CD4-positive, alpha-beta memory T cell (primary cell): ENCODE data around the gene GINM1. TPM values are rescaled to one million over a fixed set of nuclear protein-coding genes. Genes with fewer than 3 reads are reported as not detected.
A peak's percentile ranks its signal among the peaks of the same experiment; 100 is the strongest.

Experiments used
- CTCF ChIA-PET: fragments of 350-600 bp; sonication (Branson Sonifier 250); formaldehyde crosslinking; loops from one replicate; lab custom pipeline; 2021; ENCODE audit warnings: inconsistent platforms; ENCODE audit not compliant: partially characterized antibody; lab: Charles Lee
- POLR2A ChIA-PET: fragments of 350-600 bp; sonication (Branson Sonifier 250); formaldehyde crosslinking; loops from one replicate; lab custom pipeline; 2021; ENCODE audit not compliant: partially characterized antibody; lab: Charles Lee
- DNase-seq, 5 donors: peaks; one replicate each; pipeline versions ENCODE4 v3.0.0 to v3.0.0-alpha.2; 2020 to 2022; ENCODE audit warnings: mixed read lengths in 1 of 5
- H3K27ac ChIP-seq: one replicate; pipeline ENCODE4 v1.7.0; 2013; ENCODE audit warnings: low read depth, low read length
- H3K27me3 ChIP-seq: 2 replicates; pipeline ENCODE4 v1.7.0; 2013; ENCODE audit warnings: mild to moderate bottlenecking, low read length, moderate library complexity; ENCODE audit not compliant: insufficient read depth
- H3K36me3 ChIP-seq: 2 replicates; pipeline ENCODE4 v1.7.0; 2013; ENCODE audit warnings: mild to moderate bottlenecking, low read length, moderate library complexity; ENCODE audit not compliant: insufficient read depth
- H3K4me1 ChIP-seq: 2 replicates; pipeline ENCODE4 v1.7.0; 2013; ENCODE audit warnings: mild to moderate bottlenecking, low read length, moderate library complexity; ENCODE audit not compliant: insufficient read depth
- H3K4me3 ChIP-seq, 2 donors: one replicate each; pipeline ENCODE4 v1.7.0; 2013; ENCODE audit warnings: low read length in 2 of 2, mild to moderate bottlenecking in 1 of 2
- H3K9me3 ChIP-seq, 2 donors: one replicate each; pipeline ENCODE4 v1.7.0; 2013; ENCODE audit warnings: low read length in 2 of 2, control low read depth in 1 of 2; ENCODE audit not compliant: control insufficient read depth in 1 of 2
- H3K27ac Mint-ChIP-seq, 7 donors: one replicate each; pipeline ENCODE4 v1.8.0; 2020 to 2021; ENCODE audit warnings: mixed read lengths in 7 of 7, mild to moderate bottlenecking in 6 of 7, inconsistent platforms in 3 of 7, moderate library complexity in 3 of 7
- H3K27me3 Mint-ChIP-seq, 2 donors: one replicate each; pipeline ENCODE4 v1.8.0; 2020 to 2021; ENCODE audit warnings: mixed read lengths in 2 of 2
- H3K36me3 Mint-ChIP-seq, 2 donors: one replicate each; pipeline ENCODE4 v1.8.0; 2020 to 2021; ENCODE audit warnings: mixed read lengths in 2 of 2, inconsistent platforms in 1 of 2, mild to moderate bottlenecking in 1 of 2
- H3K4me1 Mint-ChIP-seq, 4 donors: one replicate each; pipeline ENCODE4 v1.8.0; 2020 to 2021; ENCODE audit warnings: mixed read lengths in 4 of 4, mild to moderate bottlenecking in 1 of 4
- H3K4me3 Mint-ChIP-seq, 8 donors: one replicate each; pipeline ENCODE4 v1.8.0; 2020 to 2021; ENCODE audit warnings: mixed read lengths in 8 of 8, mild to moderate bottlenecking in 7 of 8, moderate library complexity in 6 of 8, inconsistent platforms in 3 of 8
- H3K9me3 Mint-ChIP-seq, 8 donors: one replicate each; pipeline ENCODE4 v1.8.0; 2020 to 2021; ENCODE audit warnings: mixed read lengths in 8 of 8, mild to moderate bottlenecking in 5 of 8, inconsistent platforms in 3 of 8, moderate library complexity in 1 of 8
- intact Hi-C: fragments of 100-400 bp; cut with micrococcal nuclease; formaldehyde crosslinking; loops from one replicate; pipeline ENCODE4 v1.15.1; 2023
- polyA plus RNA-seq, 2 donors: library from polyadenylated mRNA; unstranded; fragments of 300-500 nt; fragmentation: Illumina TruSeq; gene quantifications; one replicate each; pipeline ENCODE4 v1.2.3, GENCODE V29; 2021
- total RNA-seq, 2 experiments: library from RNA; stranded (reverse); gene quantifications; one replicate each; pipeline ENCODE4 v1.2.3, GENCODE V29; 2021

The GINM1 gene
- total and polyA plus RNA-seq, 4 experiments from 2014 or later = 17.1 to 26.1 (median 20.8) TPM

- CTCF ChIA-PET = interaction anchor here (0.6 to 3.9 kb wide), 14 partner anchors 9 to 378 kb away, joined by 3 to 30 read pairs (median 4); partner anchors contain the start of genes GINM1, LATS1, PCMT1 and ZC3H12D
These were observed 20.3 kb upstream of the GINM1 start, which contains the start of gene PPIL4 for GRCh38 chr6:149545754-149546471. TSS of gene PPIL4 (minus strand) at chr6:149546043. CDS start at chr6:149546005, 38 bp downstream.

DNA sequence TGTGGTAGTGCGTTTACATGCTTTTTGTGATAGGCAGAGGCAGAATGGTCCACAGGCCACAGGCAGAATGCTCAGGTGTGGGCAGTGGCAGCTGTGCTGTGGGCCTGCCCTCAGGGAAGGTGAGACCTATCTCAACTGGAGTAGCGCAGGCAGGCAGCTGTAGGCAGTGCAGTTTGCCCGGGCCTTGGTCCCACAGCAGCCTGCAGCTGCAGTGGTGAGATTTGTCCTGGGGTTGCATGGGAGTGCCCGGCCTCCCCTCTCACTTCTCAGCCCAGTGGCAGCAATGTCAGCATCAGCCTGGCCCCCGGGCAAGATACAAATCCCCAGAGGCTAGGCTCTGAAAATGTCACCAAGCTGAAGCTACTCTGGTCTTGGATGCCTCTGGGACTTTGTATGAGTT lies 14.3 kb upstream of the GINM1 start:
- H3K36me3 ChIP-seq = no peaks in the 10 kb centered on the region
- Mint-ChIP-seq H3K4me1 (peaks cover 0 to 7% (median 2%) of the 10 kb centered on the region in 4 donors), H3K9me3 (peaks cover 0 to 3% (median 0%) of the 10 kb centered on the region in 8 donors), H3K27ac (no peak overlapping the region), H3K4me3 (no peak overlapping the region), H3K36me3 (peaks cover 0 to 2% of the 10 kb centered on the region in 2 donors), H3K27me3 (peaks cover 12 to 20% of the 10 kb centered on the region in 2 donors)
- H3K27ac ChIP-seq = no peak overlapping the region
- POLR2A ChIA-PET = no interaction called here
- CTCF ChIA-PET = interaction anchor here (4.5 kb wide), 1 partner anchor 12 kb away, joined by 20 read pairs; the partner anchor contains the start of gene GINM1
- H3K4me1 ChIP-seq = no peaks in the 10 kb centered on the region
- DNase-seq = no peak
- no peak overlapping the region for H3K4me3 ChIP-seq
- no peaks in the 10 kb centered on the region for H3K9me3 ChIP-seq
- intact Hi-C loops = no loop called here
- peaks cover 9% of the 10 kb centered on the region for H3K27me3 ChIP-seq

More at GRCh38 chr6:149545754-149546471, 20.3 kb upstream of the GINM1 start, which contains the start of gene PPIL4:
- POLR2A ChIA-PET = interaction anchor here (0.9 to 3.6 kb wide), 17 partner anchors 9 to 775 kb away, joined by 3 to 31 read pairs (median 5); partner anchors contain the start of genes GINM1, KATNA1, LATS1 and NUP43
- intact Hi-C loops = loop anchor here (1.0 to 10.0 kb wide), 10 partner anchors 19 to 461 kb away; partner anchors contain the start of genes KATNA1, LATS1, LRP11 and NUP43
- H3K27ac ChIP-seq = peak within 1 kb of the TSS; percentile 100
- peak within 1 kb of the TSS; percentile 98 to 100 (median 100) for H3K27ac Mint-ChIP-seq
- H3K36me3 ChIP-seq = peaks cover under 1% of the 10 kb centered on the region
- peaks cover 32% of the 10 kb centered on the region for H3K4me1 ChIP-seq
- H3K36me3 Mint-ChIP-seq = peaks cover 4 to 29% of the 10 kb centered on the region in 2 donors
- peak; percentile 94 to 98 (median 97) for DNase-seq
- H3K9me3 Mint-ChIP-seq = peaks cover 0 to 4% (median 0%) of the 10 kb centered on the region in 8 donors
- no peaks in the 10 kb centered on the region for H3K27me3 ChIP-seq
- peak within 1 kb of the TSS; percentile 97 to 100 (median 98) for H3K4me3 Mint-ChIP-seq
- no peaks in the 10 kb centered on the region for H3K9me3 ChIP-seq
- peaks cover 27 to 50% (median 38%) of the 10 kb centered on the region in 4 donors for H3K4me1 Mint-ChIP-seq
- peaks cover 0 to 3% of the 10 kb centered on the region in 2 donors for H3K27me3 Mint-ChIP-seq
- H3K4me3 ChIP-seq = peak within 1 kb of the TSS; percentile 68 to 74

DNA sequence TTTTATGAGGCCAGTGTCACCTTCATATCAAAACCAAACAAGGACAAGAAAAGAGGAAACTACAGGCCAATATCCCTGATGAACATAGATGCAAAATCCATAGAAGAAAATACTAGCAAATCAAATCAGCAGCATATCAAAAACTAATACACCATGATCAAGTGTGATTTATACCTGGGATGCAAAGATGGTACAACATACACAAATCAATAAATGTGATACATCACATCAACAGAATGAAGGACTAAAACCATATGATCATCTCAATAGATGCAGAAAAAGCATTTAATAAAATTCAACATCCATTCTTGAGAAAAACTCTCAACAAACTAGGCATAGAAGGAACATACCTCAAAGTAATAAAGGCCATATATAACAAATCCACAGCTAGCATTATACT lies 8.1 kb upstream of the GINM1 start:
- Histone ChIP-seq H3K4me3 (no peak overlapping the region), H3K36me3 (no peaks in the 10 kb centered on the region), H3K27ac (no peak overlapping the region), H3K4me1 (no peaks in the 10 kb centered on the region), H3K9me3 (no peaks in the 10 kb centered on the region), H3K27me3 (peaks cover 9% of the 10 kb centered on the region)
- CTCF ChIA-PET = no interaction called here
- no peaks in the 10 kb centered on the region for H3K36me3 Mint-ChIP-seq
- H3K9me3 Mint-ChIP-seq = no peaks in the 10 kb centered on the region
- no peak overlapping the region for H3K27ac Mint-ChIP-seq
- H3K4me1 Mint-ChIP-seq = no peaks in the 10 kb centered on the region
- peaks cover 13 to 16% of the 10 kb centered on the region in 2 donors for H3K27me3 Mint-ChIP-seq
- no peak for DNase-seq
- POLR2A ChIA-PET = no interaction called here
- no peak overlapping the region for H3K4me3 Mint-ChIP-seq
- intact Hi-C loops = no loop called here

GRCh38 chr6:149559389-149559788 lies 6.8 kb upstream of the GINM1 start:
- Histone ChIP-seq H3K9me3 (no peaks in the 10 kb centered on the region), H3K27ac (no peak overlapping the region), H3K27me3 (no peaks in the 10 kb centered on the region), H3K4me3 (no peak overlapping the region), H3K36me3 (no peaks in the 10 kb centered on the region), H3K4me1 (no peaks in the 10 kb centered on the region)
- Mint-ChIP-seq H3K27me3 (peaks cover 9 to 14% of the 10 kb centered on the region in 2 donors), H3K27ac (no peak overlapping the region), H3K9me3 (no peaks in the 10 kb centered on the region), H3K4me1 (no peaks in the 10 kb centered on the region), H3K4me3 (no peak overlapping the region), H3K36me3 (no peaks in the 10 kb centered on the region)
- ChIA-PET POLR2A (no interaction called here), CTCF (interaction anchor here (1.6 kb wide), 1 partner anchor 8 kb away, joined by 4 read pairs; no protein-coding TSS in a partner anchor)
- DNase-seq = no peak
- intact Hi-C loops = no loop called here

DNA sequence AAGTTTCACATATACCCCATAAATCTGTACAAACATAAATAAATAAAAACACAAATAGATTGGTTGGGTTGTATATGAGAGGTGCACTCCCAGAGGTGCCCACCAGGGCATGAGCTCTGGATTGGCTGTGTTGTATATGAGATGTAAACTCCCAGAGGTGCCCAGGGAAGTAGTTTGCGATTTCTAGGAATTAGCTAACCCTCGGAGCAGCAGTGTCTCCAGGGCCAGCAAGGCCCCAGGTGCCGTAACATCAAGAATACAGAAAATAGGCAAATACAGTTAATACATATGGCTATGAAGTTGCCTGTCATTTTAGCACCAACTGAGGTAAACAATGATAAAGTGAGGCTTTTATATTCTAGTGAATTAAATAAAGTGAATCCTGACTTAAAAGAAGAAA lies 5.4 kb upstream of the GINM1 start:
- Histone ChIP-seq H3K27me3 (no peaks in the 10 kb centered on the region), H3K9me3 (no peaks in the 10 kb centered on the region), H3K36me3 (no peaks in the 10 kb centered on the region), H3K4me1 (peaks cover 7% of the 10 kb centered on the region), H3K4me3 (no peak overlapping the region), H3K27ac (no peak overlapping the region)
- CTCF ChIA-PET = no interaction called here
- Mint-ChIP-seq H3K27me3 (peaks cover 1 to 5% of the 10 kb centered on the region in 2 donors), H3K36me3 (peaks cover 0 to 3% of the 10 kb centered on the region in 2 donors), H3K4me3 (no peak overlapping the region), H3K27ac (no peak overlapping the region), H3K4me1 (peaks cover 0 to 6% (median 2%) of the 10 kb centered on the region in 4 donors), H3K9me3 (no peaks in the 10 kb centered on the region)
- peak in 1 of 5 donors; percentile 6 for DNase-seq
- POLR2A ChIA-PET = interaction anchor here (0.6 kb wide), 1 partner anchor 15 kb away, joined by 3 read pairs; the partner anchor contains the start of gene PPIL4
- intact Hi-C loops = no loop called here

GRCh38 chr6:149563203-149563927 lies 2.8 kb upstream of the GINM1 start:
- Mint-ChIP-seq H3K4me3 (no peak overlapping the region), H3K36me3 (peaks cover 0 to 11% of the 10 kb centered on the region in 2 donors), H3K27me3 (peaks cover 0 to 3% of the 10 kb centered on the region in 2 donors), H3K4me1 (peaks cover 6 to 27% (median 14%) of the 10 kb centered on the region in 4 donors), H3K27ac (no peak overlapping the region), H3K9me3 (no peaks in the 10 kb centered on the region)
- no peak overlapping the region for H3K4me3 ChIP-seq
- ChIA-PET POLR2A (interaction anchor here (1.3 to 2.8 kb wide), 2 partner anchors 18 to 155 kb away, joined by 7 to 18 read pairs; partner anchors contain the start of genes LATS1 and PPIL4), CTCF (interaction anchor here (1.3 to 5.1 kb wide), 4 partner anchors 12 to 17 kb away, joined by 3 to 30 read pairs (median 12); partner anchors contain the start of gene PPIL4)
- intact Hi-C loops = no loop called here
- no peak for DNase-seq
- no peaks in the 10 kb centered on the region for H3K9me3 ChIP-seq
- peaks cover 21% of the 10 kb centered on the region for H3K4me1 ChIP-seq
- H3K27ac ChIP-seq = no peak overlapping the region
- H3K36me3 ChIP-seq = no peaks in the 10 kb centered on the region
- H3K27me3 ChIP-seq = no peaks in the 10 kb centered on the region
